Mesendoderm (in vitro differentiated cells): ENCODE data around the gene KDM4B.
A peak's percentile ranks its signal among the peaks of the same experiment; 100 is the strongest.

ENCODE experiments used
- DNase-seq: peaks from one replicate; pipeline ENCODE4 v3.0.0; 2013
- H2AK5ac ChIP-seq: 2 replicates; pipeline ENCODE4 v1.6.1; 2013; ENCODE audit warnings: low read length, inconsistent platforms
- H2BK120ac ChIP-seq: 2 replicates; pipeline ENCODE4 v1.6.1; 2013; ENCODE audit warnings: low read depth, mild to moderate bottlenecking, low read length, moderate library complexity, mixed read lengths
- H2BK15ac ChIP-seq: replicated peaks from 2 replicates; pipeline ENCODE4 v1.6.1; 2013; ENCODE audit warnings: low read depth, mild to moderate bottlenecking, moderate library complexity
- H2BK5ac ChIP-seq: 2 replicates; pipeline ENCODE4 v1.6.1; 2013; ENCODE audit warnings: low read length, inconsistent platforms
- H3K18ac ChIP-seq: 2 replicates; pipeline ENCODE4 v1.6.1; 2013; ENCODE audit warnings: mild to moderate bottlenecking, low read length, mixed read lengths
- H3K23ac ChIP-seq: one replicate; pipeline ENCODE4 v1.6.1; 2013; ENCODE audit warnings: low read length
- H3K27ac ChIP-seq: 2 replicates; pipeline ENCODE4 v1.5.1; 2013; ENCODE audit warnings: low read depth, mild to moderate bottlenecking, inconsistent platforms, low read length, moderate library complexity
- H3K27me3 ChIP-seq: 2 replicates; pipeline ENCODE4 v1.6.1; 2013; ENCODE audit warnings: low read length, control low read depth, mild to moderate bottlenecking, inconsistent platforms; ENCODE audit not compliant: insufficient read depth, poor library complexity
- H3K36me3 ChIP-seq: 2 replicates; pipeline ENCODE4 v1.6.1; 2013; ENCODE audit warnings: low read length, inconsistent platforms; ENCODE audit not compliant: control insufficient read depth, insufficient read depth
- H3K4ac ChIP-seq: one replicate; pipeline ENCODE4 v1.6.1; 2013; ENCODE audit warnings: low read depth, mild to moderate bottlenecking, low read length, moderate library complexity
- H3K4me1 ChIP-seq: 2 replicates; pipeline ENCODE4 v1.6.1; 2013; ENCODE audit warnings: low read depth, low read length, inconsistent platforms; ENCODE audit not compliant: control insufficient read depth
- H3K4me2 ChIP-seq: 2 replicates; pipeline ENCODE4 v1.6.1; 2013; ENCODE audit warnings: low read length
- H3K4me3 ChIP-seq: 2 replicates; pipeline ENCODE4 v1.5.1; 2013; ENCODE audit warnings: mild to moderate bottlenecking, low read length
- H3K56ac ChIP-seq: one replicate; pipeline ENCODE4 v1.6.1; 2013; ENCODE audit warnings: low read length
- H3K79me1 ChIP-seq: 2 replicates; pipeline ENCODE4 v1.6.1; 2013; ENCODE audit warnings: low read length, inconsistent platforms
- H3K79me2 ChIP-seq: 2 replicates; pipeline ENCODE4 v1.6.1; 2013; ENCODE audit warnings: mild to moderate bottlenecking, low read length; ENCODE audit not compliant: control insufficient read depth, insufficient read depth
- H3K9ac ChIP-seq: 2 replicates; pipeline ENCODE4 v1.6.1; 2013; ENCODE audit warnings: low read length, inconsistent platforms
- H4K5ac ChIP-seq: one replicate; pipeline ENCODE4 v1.6.1; 2013; ENCODE audit warnings: low read length
- H4K8ac ChIP-seq: one replicate; pipeline ENCODE4 v1.6.1; 2013; ENCODE audit warnings: low read depth, mild to moderate bottlenecking, control low read depth, low read length, moderate library complexity
- WGBS: extraction: QIAGEN DNeasy Blood & Tissue Kit; methylation state at CpG from one replicate; pipeline ENCODE4 v1.1.7; 2013; ENCODE audit warnings: low lambda C conversion rate, missing lambda C conversion rate; ENCODE audit not compliant: insufficient coverage; ENCODE audit errors: extremely low coverage; 5-methylcytosine and 5-hydroxymethylcytosine counted together

The KDM4B gene

GRCh38 chr19:5046339-5047039 lies 77.6 kb downstream of the KDM4B start:
- Histone ChIP-seq H3K18ac (no peak overlapping the region), H2AK5ac (no peak overlapping the region), H3K23ac (no peak overlapping the region), H4K8ac (no peak overlapping the region), H3K36me3 (no peaks in the 10 kb centered on the region), H3K79me2 (no peaks in the 10 kb centered on the region), H2BK120ac (no peak overlapping the region), H3K56ac (no peak overlapping the region), H3K27ac (no peak overlapping the region), H2BK5ac (no peak overlapping the region), H3K4me1 (no peaks in the 10 kb centered on the region), H2BK15ac (no peak overlapping the region), H3K4me2 (no peak overlapping the region), H3K79me1 (no peaks in the 10 kb centered on the region), H3K4ac (no peak overlapping the region), H3K27me3 (no peaks in the 10 kb centered on the region), H4K5ac (no peak overlapping the region), H3K9ac (no peak overlapping the region), H3K4me3 (no peak overlapping the region)
- no peak for DNase-seq
- WGBS = no CpG with 5 or more reads among the region's 19 CpGs

DNA sequence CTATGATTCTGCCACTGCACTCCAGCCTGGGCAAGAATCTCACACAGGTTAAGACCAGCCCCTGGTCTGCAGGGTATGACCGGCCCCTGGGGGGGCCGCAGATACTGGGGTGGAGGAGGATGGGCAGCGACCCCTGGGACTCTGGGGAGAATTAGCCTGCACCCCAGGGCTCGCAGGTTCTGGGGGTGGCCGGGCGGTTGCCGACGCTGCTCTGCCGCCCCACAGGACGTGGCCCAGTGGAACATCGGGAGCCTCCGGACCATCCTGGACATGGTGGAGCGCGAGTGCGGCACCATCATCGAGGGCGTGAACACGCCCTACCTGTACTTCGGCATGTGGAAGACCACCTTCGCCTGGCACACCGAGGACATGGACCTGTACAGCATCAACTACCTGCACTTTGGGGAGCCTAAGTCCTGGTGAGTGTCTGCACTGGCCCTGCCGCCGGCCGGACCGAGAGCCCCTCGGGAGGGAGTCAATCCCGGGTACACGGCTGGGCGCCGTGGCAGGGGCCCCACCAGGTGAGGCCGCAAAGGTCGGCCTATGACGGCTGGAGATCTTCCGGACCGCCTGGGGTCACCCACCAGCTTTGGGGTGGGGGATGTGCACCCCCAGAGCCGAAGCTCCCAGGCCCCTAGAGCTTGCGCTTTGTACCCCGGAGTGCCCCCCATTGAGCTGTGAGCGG lies 78.5 kb downstream of the KDM4B start:
- H3K79me1 ChIP-seq = no peaks in the 10 kb centered on the region
- H3K18ac ChIP-seq = no peak overlapping the region
- H3K23ac ChIP-seq = no peak overlapping the region
- no peak overlapping the region for H2BK5ac ChIP-seq
- no peak for DNase-seq
- no peak overlapping the region for H3K27ac ChIP-seq
- H3K4ac ChIP-seq = no peak overlapping the region
- H4K5ac ChIP-seq = no peak overlapping the region
- no peak overlapping the region for H3K9ac ChIP-seq
- no peak overlapping the region for H4K8ac ChIP-seq
- no peak overlapping the region for H2BK15ac ChIP-seq
- no peaks in the 10 kb centered on the region for H3K36me3 ChIP-seq
- H3K27me3 ChIP-seq = no peaks in the 10 kb centered on the region
- no peak overlapping the region for H3K56ac ChIP-seq
- no peak overlapping the region for H2AK5ac ChIP-seq
- H3K4me3 ChIP-seq = no peak overlapping the region
- no peak overlapping the region for H2BK120ac ChIP-seq
- no peaks in the 10 kb centered on the region for H3K79me2 ChIP-seq
- no CpG with 5 or more reads among the region's 39 CpGs for WGBS
- no peaks in the 10 kb centered on the region for H3K4me1 ChIP-seq
- H3K4me2 ChIP-seq = no peak overlapping the region

- WGBS = no CpG with 5 or more reads among the region's 44 CpGs
- no peaks in the 10 kb centered on the region for H3K27me3 ChIP-seq
- no peak overlapping the region for H3K4ac ChIP-seq
- no peak overlapping the region for H3K23ac ChIP-seq
- peak; percentile 90 for DNase-seq
- H3K56ac ChIP-seq = peak overlapping the region; percentile 52
- no peak overlapping the region for H2BK5ac ChIP-seq
- no peak overlapping the region for H4K8ac ChIP-seq
- H3K4me1 ChIP-seq = no peaks in the 10 kb centered on the region
- H2AK5ac ChIP-seq = no peak overlapping the region
- H3K4me2 ChIP-seq = no peak overlapping the region
- no peak overlapping the region for H3K27ac ChIP-seq
- H3K9ac ChIP-seq = no peak overlapping the region
- H3K36me3 ChIP-seq = no peaks in the 10 kb centered on the region
- H3K4me3 ChIP-seq = no peak overlapping the region
- no peak overlapping the region for H2BK15ac ChIP-seq
- no peak overlapping the region for H3K18ac ChIP-seq
- no peak overlapping the region for H4K5ac ChIP-seq
- no peaks in the 10 kb centered on the region for H3K79me1 ChIP-seq
- H2BK120ac ChIP-seq = no peak overlapping the region
- H3K79me2 ChIP-seq = no peaks in the 10 kb centered on the region
These were observed 79.3 kb downstream of the KDM4B start for GRCh38 chr19:5048091-5048726.

DNA sequence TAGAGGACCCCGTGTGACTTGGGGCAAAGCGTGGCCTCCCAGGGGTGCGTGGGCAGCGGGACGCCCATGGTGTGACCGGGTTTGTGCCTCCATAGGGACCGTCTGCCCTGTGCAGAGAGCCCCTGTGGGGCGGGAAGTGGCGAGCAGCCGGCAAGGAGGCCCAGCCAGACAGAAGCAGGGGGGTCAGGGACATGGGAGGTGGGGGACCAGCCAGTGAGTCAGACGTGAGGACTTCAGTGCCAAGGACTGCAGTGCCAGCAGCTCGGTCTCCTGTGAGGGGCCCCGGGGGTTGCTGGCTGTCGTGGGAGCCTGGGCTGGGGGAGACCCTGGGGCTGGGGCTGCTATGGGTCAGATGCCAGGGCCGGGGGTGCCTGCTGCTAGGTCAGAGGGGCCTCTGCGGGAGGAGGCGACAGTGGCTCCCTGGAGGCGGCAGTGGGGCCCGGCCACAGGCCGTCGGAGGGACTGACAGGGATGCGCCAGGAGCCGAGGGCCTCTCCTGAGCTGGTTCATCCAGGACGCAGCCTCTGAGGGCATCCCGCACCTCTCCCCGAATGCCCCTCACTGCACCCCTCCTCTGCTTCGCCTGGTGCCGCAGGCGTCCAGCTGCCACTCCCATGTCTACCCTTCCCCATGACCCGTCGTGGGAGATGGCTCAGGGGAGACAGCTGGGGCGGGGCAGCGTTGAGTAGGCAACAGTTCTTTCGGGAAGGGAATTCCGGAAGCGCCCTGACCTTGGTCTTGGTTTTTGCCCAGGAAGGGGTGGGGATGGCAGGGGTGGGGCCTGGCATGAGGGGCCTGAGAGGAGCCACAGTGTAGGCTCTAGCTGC lies 80.0 kb downstream of the KDM4B start:
- no CpG with 5 or more reads among the region's 36 CpGs for WGBS
- no peak overlapping the region for H2AK5ac ChIP-seq
- H3K18ac ChIP-seq = no peak overlapping the region
- DNase-seq = peak; percentile 55
- H3K36me3 ChIP-seq = no peaks in the 10 kb centered on the region
- H2BK120ac ChIP-seq = no peak overlapping the region
- no peaks in the 10 kb centered on the region for H3K4me1 ChIP-seq
- H4K5ac ChIP-seq = no peak overlapping the region
- no peak overlapping the region for H3K4me3 ChIP-seq
- no peak overlapping the region for H3K4me2 ChIP-seq
- H3K27me3 ChIP-seq = no peaks in the 10 kb centered on the region
- no peak overlapping the region for H3K23ac ChIP-seq
- no peak overlapping the region for H2BK5ac ChIP-seq
- H3K27ac ChIP-seq = no peak overlapping the region
- H4K8ac ChIP-seq = no peak overlapping the region
- H3K4ac ChIP-seq = no peak overlapping the region
- no peaks in the 10 kb centered on the region for H3K79me1 ChIP-seq
- H3K9ac ChIP-seq = no peak overlapping the region
- H2BK15ac ChIP-seq = no peak overlapping the region
- peak overlapping the region; percentile 47 for H3K56ac ChIP-seq
- H3K79me2 ChIP-seq = no peaks in the 10 kb centered on the region

DNA sequence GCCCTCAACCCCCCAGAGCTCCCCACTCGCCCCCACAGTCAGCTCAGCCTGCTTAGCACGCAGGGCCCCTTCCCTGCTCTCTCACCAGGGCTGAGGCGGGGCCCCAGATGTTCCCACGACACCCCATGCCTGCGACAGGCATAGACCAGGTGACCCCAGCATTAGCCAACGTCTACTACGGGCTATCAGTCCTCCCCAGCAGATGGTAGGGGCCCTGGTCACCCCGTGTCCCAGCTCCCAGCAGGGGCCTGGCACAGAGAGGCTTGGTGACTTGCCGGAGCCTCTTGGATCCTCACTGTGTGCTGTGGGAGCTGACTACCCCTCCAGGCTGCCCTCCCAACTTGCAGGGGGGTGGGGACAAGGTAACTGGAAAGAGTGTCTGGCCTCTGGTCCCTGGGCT lies 80.6 kb downstream of the KDM4B start:
- H2BK15ac ChIP-seq = no peak overlapping the region
- H3K79me1 ChIP-seq = no peaks in the 10 kb centered on the region
- no peak overlapping the region for H3K27ac ChIP-seq
- H3K23ac ChIP-seq = no peak overlapping the region
- no peak overlapping the region for H3K9ac ChIP-seq
- no peak overlapping the region for H3K4me2 ChIP-seq
- H4K8ac ChIP-seq = no peak overlapping the region
- DNase-seq = no peak
- H2BK120ac ChIP-seq = no peak overlapping the region
- no peak overlapping the region for H2BK5ac ChIP-seq
- H3K4me1 ChIP-seq = no peaks in the 10 kb centered on the region
- no peak overlapping the region for H3K56ac ChIP-seq
- H3K27me3 ChIP-seq = no peaks in the 10 kb centered on the region
- no peak overlapping the region for H3K4me3 ChIP-seq
- no peak overlapping the region for H3K18ac ChIP-seq
- no peaks in the 10 kb centered on the region for H3K79me2 ChIP-seq
- H4K5ac ChIP-seq = no peak overlapping the region
- WGBS = no CpG with 5 or more reads among the region's 9 CpGs
- no peaks in the 10 kb centered on the region for H3K36me3 ChIP-seq
- H3K4ac ChIP-seq = no peak overlapping the region
- H2AK5ac ChIP-seq = no peak overlapping the region
